ENCODE measurements around the gene ZFP62.
"Not testable (repeated sequence)": the region's sequence is repeated elsewhere in the genome, so short reads cannot be mapped to it uniquely, and the experiment has no call there.

Gene ZFP62

DNA sequence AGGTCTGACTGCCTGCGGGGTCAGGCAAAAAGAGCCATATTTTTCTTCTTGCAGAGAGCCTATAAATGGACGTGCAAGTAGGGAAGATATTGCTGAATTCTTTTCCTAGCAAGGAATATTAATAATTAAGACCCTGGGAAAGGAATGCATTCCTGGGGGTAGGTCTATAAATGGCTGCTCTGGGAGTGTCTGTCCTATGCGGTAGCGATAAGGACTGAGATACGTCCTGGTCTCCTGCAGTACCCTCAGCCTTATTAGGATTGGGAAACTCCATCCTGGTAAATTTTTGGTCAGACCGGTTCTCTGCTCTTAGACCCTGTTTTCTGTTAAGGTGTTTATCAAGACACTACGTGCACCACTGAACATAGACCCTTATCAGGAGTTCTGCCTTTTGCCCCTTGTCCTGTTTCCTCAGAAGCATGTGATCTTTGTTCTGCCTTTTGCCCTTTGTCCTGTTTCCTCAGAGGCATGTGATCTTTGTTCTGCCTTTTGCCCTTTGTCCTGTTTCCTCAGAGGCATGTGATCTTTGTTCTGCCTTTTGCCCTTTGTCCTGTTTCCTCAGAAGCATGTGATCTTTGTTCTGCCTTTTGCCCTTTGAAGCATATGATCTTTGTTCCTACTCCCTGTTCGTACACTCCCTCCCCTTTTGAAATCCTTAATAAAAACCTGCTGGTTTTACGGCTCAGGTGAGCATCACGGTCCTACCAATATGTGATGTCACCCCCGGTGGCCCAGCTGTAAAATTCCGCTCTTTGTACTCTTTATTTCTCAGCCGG, 32.1 kb downstream of the ZFP62 start:
- not testable (repeated sequence) for DNase-seq

- not testable (repeated sequence) for DNase-seq
These were observed 33.7 kb downstream of the ZFP62 start for GRCh38 chr5:180827374-180827773.

DNA sequence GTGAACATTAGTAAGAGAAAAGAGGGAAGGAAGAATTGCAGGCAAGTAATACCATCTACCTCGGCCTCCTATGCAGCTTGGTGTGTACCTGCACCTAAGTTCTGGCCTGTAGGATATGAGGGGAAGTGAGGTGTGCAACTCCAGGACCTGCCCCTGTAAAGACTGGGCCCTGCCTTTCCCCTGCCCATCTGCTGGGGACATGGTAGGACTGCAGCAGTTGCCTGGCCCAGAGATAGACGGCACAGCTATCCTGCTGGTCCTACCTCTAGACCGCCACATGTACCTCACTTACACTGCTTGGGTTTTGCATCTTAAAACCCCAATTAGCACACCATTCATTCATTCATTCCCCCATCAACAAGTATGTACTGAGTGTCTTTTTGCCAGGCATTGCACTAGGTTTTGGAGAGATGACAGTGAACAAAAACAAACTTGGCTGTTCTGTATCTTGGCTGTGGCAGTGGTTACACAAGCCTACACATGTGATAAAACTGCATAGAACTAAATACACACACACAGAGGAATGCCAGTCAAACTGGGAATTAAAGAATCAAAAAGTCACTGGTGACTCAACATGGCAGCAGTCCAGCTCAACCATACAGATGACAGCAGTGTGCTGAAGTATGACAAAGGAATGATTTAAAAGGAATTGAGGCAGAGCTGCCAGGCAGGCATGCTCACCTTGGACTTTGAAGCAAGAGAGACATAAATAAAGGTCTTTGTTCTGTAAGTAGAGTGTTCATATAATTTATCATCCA, 35.1 kb downstream of the ZFP62 start:
- DNase-seq = no peak

- DNase-seq = no peak
These were observed 36.2 kb downstream of the ZFP62 start for GRCh38 chr5:180824630-180825476.

DNA sequence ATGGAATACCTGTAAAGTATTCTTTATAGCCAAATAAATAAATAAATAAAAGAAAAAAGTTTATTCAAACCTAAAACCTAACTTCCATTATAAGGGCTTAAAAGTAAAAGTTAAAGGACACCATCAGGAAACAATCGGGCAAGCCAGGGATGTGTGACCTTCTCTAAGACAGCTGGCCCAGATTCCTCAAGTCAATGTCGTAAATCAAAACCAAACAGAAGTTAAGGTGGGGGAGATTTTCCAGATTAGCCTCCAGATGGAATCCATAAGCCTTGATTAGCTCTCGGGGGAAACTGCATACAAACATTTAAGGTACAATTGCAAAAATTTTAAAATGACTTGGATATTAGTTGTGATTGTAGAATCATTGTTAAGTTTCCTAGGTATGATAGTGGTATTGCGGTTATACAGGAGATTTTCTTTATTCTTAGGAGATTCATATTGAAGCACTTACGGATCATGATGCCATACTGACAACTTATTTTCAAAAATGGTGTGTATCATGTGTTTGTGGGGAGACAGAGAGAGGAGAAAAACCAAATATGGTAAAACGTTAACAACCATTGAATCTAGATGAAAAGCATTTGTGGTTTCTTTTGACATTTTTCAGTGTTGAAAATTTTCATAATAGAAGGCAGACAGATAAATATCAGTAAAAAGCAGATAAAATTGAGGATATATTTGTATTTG, 37.0 kb downstream of the ZFP62 start:
- no peak for DNase-seq

DNA sequence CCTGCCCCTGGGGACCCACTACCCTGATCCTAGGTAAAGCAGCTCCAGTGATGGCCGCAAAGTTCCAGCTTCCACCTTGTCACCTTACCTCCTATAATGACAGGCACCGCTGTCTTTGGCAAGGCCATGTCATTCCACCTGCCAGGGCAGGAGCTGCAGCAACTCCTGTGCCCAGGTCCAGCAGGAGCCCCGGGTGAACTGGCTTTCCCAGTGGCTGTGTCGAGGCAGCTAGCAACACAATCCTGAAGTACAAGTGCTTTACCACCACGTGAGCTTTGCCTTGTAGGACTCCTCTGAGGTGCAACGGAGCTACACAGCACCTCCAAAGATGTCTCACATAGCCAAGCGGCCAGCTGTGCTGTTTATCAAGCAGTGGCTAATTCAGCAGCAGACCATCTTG, 37.7 kb downstream of the ZFP62 start:
- DNase-seq = no peak

DNA sequence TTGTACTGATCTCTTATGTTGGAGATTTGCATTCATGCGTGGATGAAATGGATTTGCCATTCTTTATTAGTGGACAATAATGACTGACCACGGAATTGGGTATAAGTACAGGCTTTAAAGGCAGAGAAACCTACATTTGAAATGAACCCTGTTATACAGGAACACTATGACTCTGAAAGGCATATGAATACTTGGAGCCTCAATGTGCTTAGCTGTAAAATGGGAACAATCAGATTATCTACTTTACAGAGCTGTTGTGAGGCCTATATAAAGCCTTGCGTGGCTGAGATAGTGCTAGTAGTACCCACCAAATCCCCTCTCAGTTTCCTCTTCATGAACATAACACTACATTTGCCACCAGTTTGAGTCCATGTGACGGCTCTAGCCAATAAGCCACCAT, 39.5 kb downstream of the ZFP62 start:
- no peak for DNase-seq

DNA sequence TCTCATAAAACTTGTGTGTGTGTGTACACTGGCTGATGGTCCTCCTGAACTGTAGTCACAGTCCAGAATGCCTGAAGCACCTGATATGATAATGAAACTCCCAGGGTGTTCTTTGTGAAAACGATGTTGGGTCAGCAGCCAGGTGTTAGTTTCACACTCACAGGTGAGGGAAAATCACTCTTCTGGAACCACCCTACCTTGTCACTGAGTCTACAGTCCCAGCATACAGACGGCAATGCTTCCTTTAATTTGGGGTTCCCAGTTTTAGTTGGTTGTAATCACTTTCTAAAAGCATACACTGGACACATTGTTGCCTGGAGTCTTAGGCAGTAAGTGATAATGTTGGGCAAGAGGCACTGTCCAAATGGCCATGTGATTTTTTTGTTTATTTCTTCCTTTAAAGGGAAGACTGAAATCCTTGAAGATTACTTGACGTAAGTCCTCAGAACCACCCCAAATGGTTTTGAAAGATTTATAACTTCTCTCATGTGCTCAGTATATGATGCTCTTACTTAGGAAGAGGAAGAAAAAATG, 40.2 kb downstream of the ZFP62 start:
- DNase-seq = no peak

- DNase-seq = no peak
These were observed 42.3 kb downstream of the ZFP62 start for GRCh38 chr5:180818677-180819341.

- no peak for DNase-seq
These were observed 43.0 kb downstream of the ZFP62 start for GRCh38 chr5:180817893-180818674.

DNA sequence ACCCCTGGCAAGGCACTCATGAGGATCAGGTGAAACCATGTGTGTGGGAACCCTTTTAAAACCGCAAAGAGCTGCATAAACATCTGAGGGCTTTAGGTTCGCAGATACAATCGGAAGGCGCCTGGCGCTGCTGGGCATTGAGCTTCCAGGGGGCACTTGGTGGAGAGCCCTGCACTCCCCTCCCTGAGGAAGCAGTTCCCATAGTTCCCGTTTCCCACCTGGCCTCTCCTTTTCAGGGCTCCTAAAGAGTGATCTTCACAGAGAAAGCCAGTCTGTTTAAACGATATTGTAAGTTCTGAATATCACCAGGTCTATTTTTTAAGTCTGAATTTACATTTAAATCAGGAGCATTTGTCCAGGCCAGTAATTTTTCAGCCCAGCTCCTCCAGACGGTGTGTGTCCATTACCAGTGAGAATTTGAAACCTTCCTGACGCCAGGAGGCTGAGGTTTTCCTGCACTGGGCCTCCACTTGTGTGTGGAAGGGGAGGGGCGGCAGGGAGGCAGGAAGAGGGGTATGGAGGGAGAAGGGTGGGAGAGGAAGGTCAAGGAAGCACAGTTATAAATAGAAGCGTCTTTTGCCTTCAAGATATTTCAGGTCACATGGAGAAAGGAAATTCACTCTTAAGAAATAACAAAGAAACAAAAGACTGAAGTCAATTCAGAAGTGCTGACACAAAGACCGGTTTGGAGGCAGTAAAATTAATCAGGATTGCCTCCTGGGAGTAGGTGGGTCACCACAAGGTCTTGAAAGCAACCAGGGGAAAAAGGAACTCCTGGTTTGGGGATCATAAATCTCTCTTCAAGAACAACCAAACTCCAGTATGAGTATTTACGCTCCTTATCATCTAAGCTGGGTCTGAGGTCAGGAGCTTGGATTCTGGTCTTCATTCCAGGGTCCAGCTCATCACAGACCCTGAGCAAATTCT, 44.2 kb downstream of the ZFP62 start:
- no peak for DNase-seq

- no peak for DNase-seq
These were observed 45.7 kb downstream of the ZFP62 start for GRCh38 chr5:180815293-180815917.

DNA sequence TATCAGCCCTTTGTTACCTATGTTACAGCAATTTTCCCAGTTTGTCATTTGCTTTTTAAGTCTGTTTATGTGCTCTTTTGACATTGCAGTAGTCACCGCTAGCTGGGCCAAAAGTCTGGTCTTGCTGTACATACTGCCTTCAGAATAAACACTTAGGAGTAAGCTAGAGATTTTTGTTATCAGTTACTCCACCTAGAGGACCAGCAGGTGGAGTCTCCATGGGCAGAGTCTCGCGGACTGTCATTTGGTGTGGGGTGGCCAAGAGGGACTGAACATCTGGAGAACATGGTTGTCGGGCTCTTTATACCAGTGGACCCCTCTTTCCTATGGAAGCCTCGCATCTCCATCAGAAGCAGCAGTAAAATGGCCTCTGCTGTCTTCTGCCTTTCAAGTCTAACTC, 47.7 kb downstream of the ZFP62 start:
- no peak for DNase-seq

DNA sequence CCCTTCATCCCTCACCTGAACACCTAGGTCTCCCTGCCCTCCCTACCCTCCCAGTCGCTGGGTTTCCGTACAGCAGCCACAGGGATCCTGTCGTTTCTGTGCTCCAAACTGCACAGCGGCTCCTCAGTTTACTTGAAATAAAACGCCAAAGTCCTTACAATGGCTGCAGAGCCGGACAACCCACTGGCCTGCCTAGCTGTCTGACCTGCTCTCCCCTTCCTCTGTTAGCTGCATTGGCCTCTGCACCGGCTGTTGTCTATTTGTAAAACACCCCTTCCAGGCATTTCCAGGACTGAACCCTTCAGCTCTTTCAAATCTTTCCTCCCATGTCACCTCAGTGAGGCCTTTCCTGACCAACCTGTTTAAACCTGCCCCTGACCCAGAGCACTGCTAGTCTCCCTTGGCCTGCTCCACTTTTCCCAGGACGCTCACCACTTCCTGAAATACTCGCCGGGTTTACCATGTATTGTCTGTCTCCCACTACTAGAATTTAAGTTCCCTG, 49.4 kb downstream of the ZFP62 start:
- DNase-seq = no peak

- DNase-seq = no peak
These were observed 50.0 kb downstream of the ZFP62 start for GRCh38 chr5:180810959-180811622.

- DNase-seq = peak; percentile 80
These were observed 50.7 kb downstream of the ZFP62 start for GRCh38 chr5:180810210-180810958.

DNA sequence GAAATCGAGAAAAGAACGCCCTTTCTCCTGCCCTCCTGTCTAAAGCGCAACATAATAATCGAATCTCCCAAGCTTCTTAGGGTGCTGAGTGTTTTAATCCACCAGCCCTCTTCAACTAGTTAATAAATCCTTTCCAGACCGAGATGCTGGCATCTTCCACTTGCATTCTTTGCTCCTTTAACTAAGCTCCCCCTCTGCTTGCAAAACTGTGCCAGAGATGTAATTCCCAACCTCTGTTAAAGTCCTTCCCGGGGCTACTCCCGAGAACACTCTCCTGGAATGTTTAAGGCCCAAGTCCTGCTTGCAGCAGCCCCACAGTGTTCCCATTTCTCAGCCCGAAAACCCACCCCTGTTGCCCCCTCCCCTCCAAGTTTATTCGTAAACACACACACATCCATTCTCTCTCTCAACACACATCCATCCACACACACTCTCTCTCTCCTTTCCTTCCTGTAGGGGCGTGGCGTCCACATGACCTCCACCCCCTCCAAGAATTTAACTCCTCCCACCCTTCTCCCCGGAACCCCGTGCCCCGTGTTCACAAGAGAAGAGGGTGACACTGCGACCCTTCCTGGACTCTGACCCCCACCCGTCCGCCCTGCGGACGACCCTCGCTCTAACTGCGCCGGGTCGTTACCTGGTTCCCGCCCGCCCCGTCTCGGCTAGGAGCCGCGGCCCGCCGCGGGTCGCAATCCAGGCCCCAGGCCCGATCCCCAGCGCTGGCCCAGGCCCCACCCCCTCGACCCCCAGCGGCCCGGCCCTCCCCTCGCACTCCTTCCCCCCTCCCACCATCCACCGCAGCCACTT, 51.5 kb downstream of the ZFP62 start:
- DNase-seq = peak; percentile 43

All from NCI-H1048 (cell line).